GM23338 (cell line): ENCODE data around the gene RSL1D1. TPM values are rescaled to one million over a fixed set of nuclear protein-coding genes. Genes with fewer than 3 reads are reported as not detected.

ENCODE experiments used
- ATAC-seq: fragments of 200-7000 bp; cut with Tn5 transposase; 3 replicates; pipeline ENCODE4 v1.9.1; 2020
- DNase-seq: peaks from one replicate; pipeline ENCODE4 v3.0.0-alpha.2; 2015; ENCODE audit warnings: low spot score
- H2AFZ ChIP-seq: fragments of 200-600 bp; sonication (generic); 2 replicates; pipeline ENCODE4 v1.8.0; 2016; ENCODE audit warnings: antibody characterized with exemption, mild to moderate bottlenecking, moderate library complexity
- H3F3A ChIP-seq: fragments of 200-600 bp; sonication (generic); replicated peaks from 2 replicates; pipeline ENCODE4 v1.8.0; 2017; ENCODE audit warnings: antibody characterized with exemption, mixed run types, low read depth
- H3K27ac ChIP-seq: fragments of 200-600 bp; sonication (generic); 2 replicates; pipeline ENCODE4 v1.6.1; 2016; ENCODE audit warnings: low read depth
- H3K27me3 ChIP-seq: fragments of 200-600 bp; sonication (generic); 2 replicates; pipeline ENCODE4 v1.8.0; 2016; ENCODE audit warnings: mild to moderate bottlenecking, mixed run types, moderate library complexity; ENCODE audit not compliant: insufficient read depth
- H3K36me3 ChIP-seq: fragments of 200-600 bp; sonication (generic); 2 replicates; pipeline ENCODE4 v1.8.0; 2016; ENCODE audit warnings: mild to moderate bottlenecking; ENCODE audit not compliant: insufficient read depth
- H3K4me1 ChIP-seq: fragments of 200-600 bp; sonication (generic); 2 replicates; pipeline ENCODE4 v1.8.0; 2016; ENCODE audit warnings: mild to moderate bottlenecking, moderate library complexity; ENCODE audit not compliant: insufficient read depth
- H3K4me2 ChIP-seq: fragments of 200-600 bp; sonication (generic); 2 replicates; pipeline ENCODE4 v1.7.1; 2017; ENCODE audit warnings: mixed run types
- H3K4me3 ChIP-seq: fragments of 200-600 bp; sonication (generic); 2 replicates; pipeline ENCODE4 v1.6.1; 2016; ENCODE audit warnings: mixed run types
- H3K79me2 ChIP-seq: fragments of 200-600 bp; sonication (generic); replicated peaks from 2 replicates; pipeline ENCODE4 v1.8.0; 2017; ENCODE audit warnings: mild to moderate bottlenecking; ENCODE audit not compliant: insufficient read depth
- H3K9me2 ChIP-seq: fragments of 200-600 bp; sonication (generic); 2 replicates; pipeline ENCODE4 v1.8.0; 2017; ENCODE audit not compliant: insufficient read depth
- H4K20me1 ChIP-seq: fragments of 200-600 bp; sonication (generic); replicated peaks from 2 replicates; pipeline ENCODE4 v1.8.0; 2017; ENCODE audit warnings: mild to moderate bottlenecking; ENCODE audit not compliant: insufficient read depth
- H3K27ac Mint-ChIP-seq: 2 replicates; pipeline ENCODE4 v1.8.0; 2020; ENCODE audit warnings: inconsistent platforms, mild to moderate bottlenecking, moderate library complexity, mixed read lengths
- H3K27me3 Mint-ChIP-seq: 3 replicates; pipeline ENCODE4 v1.8.0; 2022; ENCODE audit warnings: low read depth, mild to moderate bottlenecking, moderate library complexity, mixed read lengths, inconsistent platforms; ENCODE audit not compliant: insufficient read depth, poor library complexity
- H3K36me3 Mint-ChIP-seq: 3 replicates; pipeline ENCODE4 v1.8.0; 2021; ENCODE audit warnings: low read depth, mild to moderate bottlenecking, inconsistent platforms, moderate library complexity, mixed read lengths
- H3K4me1 Mint-ChIP-seq: 3 replicates; pipeline ENCODE4 v1.8.0; 2020; ENCODE audit warnings: mild to moderate bottlenecking, inconsistent platforms, mixed read lengths
- H3K4me3 Mint-ChIP-seq: 3 replicates; pipeline ENCODE4 v1.8.0; 2021; ENCODE audit warnings: moderate library complexity, mild to moderate bottlenecking, inconsistent platforms, mixed read lengths
- H3K9me3 Mint-ChIP-seq: 3 replicates; pipeline ENCODE4 v1.8.0; 2020; ENCODE audit warnings: moderate library complexity, mild to moderate bottlenecking, inconsistent platforms, mixed read lengths
- CREB1 ChIP-seq: fragments of 250-450 bp; sonication (Bioruptor Pico); IDR thresholded peaks from 2 replicates; pipeline ENCODE4 v1.5.0; 2020; ENCODE audit warnings: low read depth, mild to moderate bottlenecking, moderate library complexity
- CTCF ChIP-seq, 2 experiments: fragments of 200-600 bp in 1 of 2; sonication (generic) in 1 of 2; conservative IDR thresholded peaks; 2 replicates each; pipeline versions ENCODE4 v1.5.1 to v1.6.1; 2016 to 2017; ENCODE audit warnings: antibody characterized with exemption in 2 of 2, low read depth in 2 of 2, mild to moderate bottlenecking in 2 of 2, moderate library complexity in 1 of 2
- NANOG ChIP-seq: IDR thresholded peaks from 2 replicates; pipeline ENCODE4 v1.6.1; 2016; ENCODE audit warnings: antibody characterized with exemption, borderline replicate concordance
- polyA plus RNA-seq: library from polyadenylated mRNA; unstranded; fragments of >200 nt; fragmentation: Nextera tagmentation; extraction: Ambion mirVana; gene quantifications from 2 replicates; pipeline ENCODE4 v1.2.1, GENCODE V29; 2016
- total RNA-seq: library from RNA; depleted of rRNA; stranded (reverse); fragments of >200 nt; shearing (Covaris generic); gene quantifications from 2 replicates; pipeline ENCODE4 v1.2.3, GENCODE V29; 2014
- TF ChIP-seq, protein P1 (sequence below): IDR thresholded peaks from one replicate; pipeline ENCODE4 v1.6.1; 2018; ENCODE audit warnings: antibody characterized with exemption; ENCODE audit not compliant: unreplicated experiment
- TF ChIP-seq, protein P2 (sequence below): fragments of 250-450 bp; sonication (Bioruptor Pico); IDR thresholded peaks from 2 replicates; pipeline ENCODE4 v1.5.0; 2020; ENCODE audit warnings: mild to moderate bottlenecking, moderate library complexity

The RSL1D1 gene
- total and polyA plus RNA-seq, 2 experiments from 2014 or later, result 298 to 495 TPM

DNA sequence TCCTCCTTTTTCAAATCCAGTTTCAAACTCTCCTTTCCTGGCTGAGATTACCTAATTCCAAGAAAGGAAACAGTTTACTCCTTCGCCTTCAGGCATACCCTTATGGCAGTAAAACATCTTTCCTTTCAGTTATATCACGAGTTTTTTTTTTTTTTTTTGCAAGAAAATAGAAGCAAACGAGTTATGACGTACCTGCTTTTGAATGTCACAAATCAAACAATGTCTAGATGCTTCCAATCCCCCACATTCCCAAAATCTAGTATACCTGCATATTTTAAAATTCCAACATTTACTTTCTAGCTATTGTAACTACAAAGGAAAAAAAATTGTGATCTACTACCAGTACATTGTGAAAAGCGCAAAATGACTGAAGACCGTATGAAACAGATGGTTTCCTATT, 35.5 kb upstream of the RSL1D1 start:
- H3K27ac Mint-ChIP-seq, result no peak overlapping the region
- Histone ChIP-seq H4K20me1 (peaks cover 15% of the 10 kb centered on the region), H3K4me3 (no peak overlapping the region), H3K9me2 (no peaks in the 10 kb centered on the region), H3K4me2 (no peak overlapping the region), H3K4me1 (no peaks in the 10 kb centered on the region), H2AFZ (no peak overlapping the region), H3K27me3 (no peaks in the 10 kb centered on the region), H3K27ac (no peak overlapping the region), H3K79me2 (0 out of 2 replicates have a peak, but pooled peaks cover 4% of the 10 kb centered on the region), H3F3A (no peaks in the 10 kb centered on the region), H3K36me3 (peaks cover 45% of the 10 kb centered on the region)
- no peaks in the 10 kb centered on the region for H3K9me3 Mint-ChIP-seq
- no peak overlapping the region for H3K4me3 Mint-ChIP-seq
- DNase-seq, result no peak
- no peak for TF ChIP-seq NANOG
- TF ChIP-seq, protein P1, sequence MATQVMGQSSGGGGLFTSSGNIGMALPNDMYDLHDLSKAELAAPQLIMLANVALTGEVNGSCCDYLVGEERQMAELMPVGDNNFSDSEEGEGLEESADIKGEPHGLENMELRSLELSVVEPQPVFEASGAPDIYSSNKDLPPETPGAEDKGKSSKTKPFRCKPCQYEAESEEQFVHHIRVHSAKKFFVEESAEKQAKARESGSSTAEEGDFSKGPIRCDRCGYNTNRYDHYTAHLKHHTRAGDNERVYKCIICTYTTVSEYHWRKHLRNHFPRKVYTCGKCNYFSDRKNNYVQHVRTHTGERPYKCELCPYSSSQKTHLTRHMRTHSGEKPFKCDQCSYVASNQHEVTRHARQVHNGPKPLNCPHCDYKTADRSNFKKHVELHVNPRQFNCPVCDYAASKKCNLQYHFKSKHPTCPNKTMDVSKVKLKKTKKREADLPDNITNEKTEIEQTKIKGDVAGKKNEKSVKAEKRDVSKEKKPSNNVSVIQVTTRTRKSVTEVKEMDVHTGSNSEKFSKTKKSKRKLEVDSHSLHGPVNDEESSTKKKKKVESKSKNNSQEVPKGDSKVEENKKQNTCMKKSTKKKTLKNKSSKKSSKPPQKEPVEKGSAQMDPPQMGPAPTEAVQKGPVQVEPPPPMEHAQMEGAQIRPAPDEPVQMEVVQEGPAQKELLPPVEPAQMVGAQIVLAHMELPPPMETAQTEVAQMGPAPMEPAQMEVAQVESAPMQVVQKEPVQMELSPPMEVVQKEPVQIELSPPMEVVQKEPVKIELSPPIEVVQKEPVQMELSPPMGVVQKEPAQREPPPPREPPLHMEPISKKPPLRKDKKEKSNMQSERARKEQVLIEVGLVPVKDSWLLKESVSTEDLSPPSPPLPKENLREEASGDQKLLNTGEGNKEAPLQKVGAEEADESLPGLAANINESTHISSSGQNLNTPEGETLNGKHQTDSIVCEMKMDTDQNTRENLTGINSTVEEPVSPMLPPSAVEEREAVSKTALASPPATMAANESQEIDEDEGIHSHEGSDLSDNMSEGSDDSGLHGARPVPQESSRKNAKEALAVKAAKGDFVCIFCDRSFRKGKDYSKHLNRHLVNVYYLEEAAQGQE, result no peak
- TF ChIP-seq, protein P2, sequence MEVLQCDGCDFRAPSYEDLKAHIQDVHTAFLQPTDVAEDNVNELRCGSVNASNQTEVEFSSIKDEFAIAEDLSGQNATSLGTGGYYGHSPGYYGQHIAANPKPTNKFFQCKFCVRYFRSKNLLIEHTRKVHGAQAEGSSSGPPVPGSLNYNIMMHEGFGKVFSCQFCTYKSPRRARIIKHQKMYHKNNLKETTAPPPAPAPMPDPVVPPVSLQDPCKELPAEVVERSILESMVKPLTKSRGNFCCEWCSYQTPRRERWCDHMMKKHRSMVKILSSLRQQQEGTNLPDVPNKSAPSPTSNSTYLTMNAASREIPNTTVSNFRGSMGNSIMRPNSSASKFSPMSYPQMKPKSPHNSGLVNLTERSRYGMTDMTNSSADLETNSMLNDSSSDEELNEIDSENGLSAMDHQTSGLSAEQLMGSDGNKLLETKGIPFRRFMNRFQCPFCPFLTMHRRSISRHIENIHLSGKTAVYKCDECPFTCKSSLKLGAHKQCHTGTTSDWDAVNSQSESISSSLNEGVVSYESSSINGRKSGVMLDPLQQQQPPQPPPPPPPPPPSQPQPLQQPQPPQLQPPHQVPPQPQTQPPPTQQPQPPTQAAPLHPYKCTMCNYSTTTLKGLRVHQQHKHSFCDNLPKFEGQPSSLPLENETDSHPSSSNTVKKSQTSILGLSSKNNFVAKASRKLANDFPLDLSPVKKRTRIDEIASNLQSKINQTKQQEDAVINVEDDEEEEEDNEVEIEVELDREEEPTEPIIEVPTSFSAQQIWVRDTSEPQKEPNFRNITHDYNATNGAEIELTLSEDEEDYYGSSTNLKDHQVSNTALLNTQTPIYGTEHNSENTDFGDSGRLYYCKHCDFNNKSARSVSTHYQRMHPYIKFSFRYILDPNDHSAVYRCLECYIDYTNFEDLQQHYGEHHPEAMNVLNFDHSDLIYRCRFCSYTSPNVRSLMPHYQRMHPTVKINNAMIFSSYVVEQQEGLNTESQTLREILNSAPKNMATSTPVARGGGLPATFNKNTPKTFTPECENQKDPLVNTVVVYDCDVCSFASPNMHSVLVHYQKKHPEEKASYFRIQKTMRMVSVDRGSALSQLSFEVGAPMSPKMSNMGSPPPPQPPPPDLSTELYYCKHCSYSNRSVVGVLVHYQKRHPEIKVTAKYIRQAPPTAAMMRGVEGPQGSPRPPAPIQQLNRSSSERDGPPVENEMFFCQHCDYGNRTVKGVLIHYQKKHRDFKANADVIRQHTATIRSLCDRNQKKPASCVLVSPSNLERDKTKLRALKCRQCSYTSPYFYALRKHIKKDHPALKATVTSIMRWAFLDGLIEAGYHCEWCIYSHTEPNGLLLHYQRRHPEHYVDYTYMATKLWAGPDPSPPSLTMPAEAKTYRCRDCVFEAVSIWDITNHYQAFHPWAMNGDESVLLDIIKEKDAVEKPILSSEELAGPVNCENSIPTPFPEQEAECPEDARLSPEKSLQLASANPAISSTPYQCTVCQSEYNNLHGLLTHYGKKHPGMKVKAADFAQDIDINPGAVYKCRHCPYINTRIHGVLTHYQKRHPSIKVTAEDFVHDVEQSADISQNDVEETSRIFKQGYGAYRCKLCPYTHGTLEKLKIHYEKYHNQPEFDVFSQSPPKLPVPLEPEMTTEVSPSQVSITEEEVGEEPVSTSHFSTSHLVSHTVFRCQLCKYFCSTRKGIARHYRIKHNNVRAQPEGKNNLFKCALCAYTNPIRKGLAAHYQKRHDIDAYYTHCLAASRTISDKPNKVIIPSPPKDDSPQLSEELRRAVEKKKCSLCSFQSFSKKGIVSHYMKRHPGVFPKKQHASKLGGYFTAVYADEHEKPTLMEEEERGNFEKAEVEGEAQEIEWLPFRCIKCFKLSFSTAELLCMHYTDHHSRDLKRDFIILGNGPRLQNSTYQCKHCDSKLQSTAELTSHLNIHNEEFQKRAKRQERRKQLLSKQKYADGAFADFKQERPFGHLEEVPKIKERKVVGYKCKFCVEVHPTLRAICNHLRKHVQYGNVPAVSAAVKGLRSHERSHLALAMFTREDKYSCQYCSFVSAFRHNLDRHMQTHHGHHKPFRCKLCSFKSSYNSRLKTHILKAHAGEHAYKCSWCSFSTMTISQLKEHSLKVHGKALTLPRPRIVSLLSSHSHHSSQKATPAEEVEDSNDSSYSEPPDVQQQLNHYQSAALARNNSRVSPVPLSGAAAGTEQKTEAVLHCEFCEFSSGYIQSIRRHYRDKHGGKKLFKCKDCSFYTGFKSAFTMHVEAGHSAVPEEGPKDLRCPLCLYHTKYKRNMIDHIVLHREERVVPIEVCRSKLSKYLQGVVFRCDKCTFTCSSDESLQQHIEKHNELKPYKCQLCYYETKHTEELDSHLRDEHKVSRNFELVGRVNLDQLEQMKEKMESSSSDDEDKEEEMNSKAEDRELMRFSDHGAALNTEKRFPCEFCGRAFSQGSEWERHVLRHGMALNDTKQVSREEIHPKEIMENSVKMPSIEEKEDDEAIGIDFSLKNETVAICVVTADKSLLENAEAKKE, result no peak
- TF ChIP-seq CTCF (conservative IDR thresholded peaks at IDR 0.05; ENCODE audit: low read depth in 2 of 2), result no peak
- no peak for TF ChIP-seq CREB1 (CRISPR knock-in tag)
- no peaks in the 10 kb centered on the region for H3K27me3 Mint-ChIP-seq
- no peaks in the 10 kb centered on the region for H3K4me1 Mint-ChIP-seq
- peaks cover 81% of the 10 kb centered on the region for H3K36me3 Mint-ChIP-seq
- no peak for ATAC-seq
